ENCODE measurements around the gene PPP6C.
"Not testable (repeated sequence)": the region's sequence is repeated elsewhere in the genome, so short reads cannot be mapped to it uniquely, and the experiment has no call there.

Gene PPP6C

GRCh38 chr9:125202846-125203618 is 13.4 kb upstream of the PPP6C start:
- TF ChIP-seq CTCF (IDR thresholded peaks at IDR 0.05; ENCODE audit: insufficient read depth, low read length, poor library complexity, severe bottlenecking) = no peak
- no peaks in the 10 kb centered on the region for H3K27me3 ChIP-seq (replicated peaks; ENCODE audit: control insufficient read depth, insufficient read depth, low read length)
- no peak overlapping the region for H3K4me3 ChIP-seq (replicated peaks; ENCODE audit: low read depth, low read length)
- H3K36me3 ChIP-seq (ENCODE audit: control insufficient read depth, insufficient read depth, low read length) = peaks cover 7% of the 10 kb centered on the region; the same call in 1 of the 2 replicates
- DNase-seq (ENCODE audit: extremely low read depth, insufficient read length) = no peak

GRCh38 chr9:125200216-125201047 is 10.8 kb upstream of the PPP6C start, which contains the start of gene RABEPK:
TSS of gene RABEPK (plus strand) at chr9:125200542. CDS start at chr9:125203014, 2,472 bp downstream.
- DNase-seq (ENCODE audit: extremely low read depth, insufficient read length) = peak; percentile 96
- TF ChIP-seq CTCF (IDR thresholded peaks at IDR 0.05; ENCODE audit: insufficient read depth, low read length, poor library complexity, severe bottlenecking) = no peak
- H3K36me3 ChIP-seq (ENCODE audit: control insufficient read depth, insufficient read depth, low read length) = peaks cover 2% of the 10 kb centered on the region; the same call in 1 of the 2 replicates
- no peaks in the 10 kb centered on the region for H3K27me3 ChIP-seq (replicated peaks; ENCODE audit: control insufficient read depth, insufficient read depth, low read length)
- H3K4me3 ChIP-seq (replicated peaks; ENCODE audit: low read depth, low read length) = peak within 1 kb of the TSS; percentile 72

GRCh38 chr9:125195591-125195990 is 6.0 kb upstream of the PPP6C start:
- H3K4me3 ChIP-seq (replicated peaks; ENCODE audit: low read depth, low read length); DNase-seq (ENCODE audit: extremely low read depth, insufficient read length): not testable (repeated sequence)

GRCh38 chr9:125194466-125194865 is 4.9 kb upstream of the PPP6C start:
- H3K36me3 ChIP-seq (ENCODE audit: control insufficient read depth, insufficient read depth, low read length); H3K27me3 ChIP-seq (replicated peaks; ENCODE audit: control insufficient read depth, insufficient read depth, low read length); DNase-seq (ENCODE audit: extremely low read depth, insufficient read length); H3K4me3 ChIP-seq (replicated peaks; ENCODE audit: low read depth, low read length): not testable (repeated sequence)

More at GRCh38 chr9:125195591-125195990, 6.0 kb upstream of the PPP6C start:
- H3K36me3 ChIP-seq (ENCODE audit: control insufficient read depth, insufficient read depth, low read length); H3K27me3 ChIP-seq (replicated peaks; ENCODE audit: control insufficient read depth, insufficient read depth, low read length): not testable (repeated sequence)

GRCh38 chr9:125190361-125190801 is 778 bp upstream of the PPP6C start:
- no peak for DNase-seq (ENCODE audit: extremely low read depth, insufficient read length)
- Histone ChIP-seq H3K36me3 (ENCODE audit: control insufficient read depth, insufficient read depth, low read length) (no peaks in the 10 kb centered on the region), H3K27me3 (replicated peaks; ENCODE audit: control insufficient read depth, insufficient read depth, low read length) (no peaks in the 10 kb centered on the region), H3K4me3 (replicated peaks; ENCODE audit: low read depth, low read length) (peak overlapping the region; percentile 99)
- no peak for TF ChIP-seq CTCF (IDR thresholded peaks at IDR 0.05; ENCODE audit: insufficient read depth, low read length, poor library complexity, severe bottlenecking)

GRCh38 chr9:125189011-125189360 is 617 bp downstream of the PPP6C start:
- DNase-seq (ENCODE audit: extremely low read depth, insufficient read length) = peak; percentile 47
- no peak for TF ChIP-seq CTCF (IDR thresholded peaks at IDR 0.05; ENCODE audit: insufficient read depth, low read length, poor library complexity, severe bottlenecking)
- H3K27me3 ChIP-seq (replicated peaks; ENCODE audit: control insufficient read depth, insufficient read depth, low read length) = no peaks in the 10 kb centered on the region
- peak overlapping the region; percentile 99 for H3K4me3 ChIP-seq (replicated peaks; ENCODE audit: low read depth, low read length)
- H3K36me3 ChIP-seq (ENCODE audit: control insufficient read depth, insufficient read depth, low read length) = no peaks in the 10 kb centered on the region
